Mesothelial cell of epicardium (in vitro differentiated cells): ENCODE results near the gene TCEANC2. TPM values are rescaled to one million over a fixed set of nuclear protein-coding genes. Genes with fewer than 3 reads are reported as not detected.

Source experiments
- DNase-seq, 2 experiments: peaks; one replicate each; pipeline ENCODE4 v3.0.0; 2021; ENCODE audit warnings: low spot score in 2 of 2; ENCODE audit not compliant: unreplicated experiment in 2 of 2
- H3K27ac Mint-ChIP-seq: 2 replicates; pipeline ENCODE4 v1.8.0; 2021; ENCODE audit warnings: mixed read lengths
- H3K27me3 Mint-ChIP-seq: 2 replicates; pipeline ENCODE4 v1.8.0; 2021; ENCODE audit warnings: low read depth, mixed read lengths
- H3K36me3 Mint-ChIP-seq: 2 replicates; pipeline ENCODE4 v1.8.0; 2021; ENCODE audit warnings: mixed read lengths
- H3K4me1 Mint-ChIP-seq: 2 replicates; pipeline ENCODE4 v1.8.0; 2021; ENCODE audit warnings: mixed read lengths
- H3K4me3 Mint-ChIP-seq: 2 replicates; pipeline ENCODE4 v1.8.0; 2021; ENCODE audit warnings: mild to moderate bottlenecking, moderate library complexity, mixed read lengths
- H3K9me3 Mint-ChIP-seq: 2 replicates; pipeline ENCODE4 v1.8.0; 2021; ENCODE audit warnings: mixed read lengths
- total RNA-seq: library from RNA; stranded (reverse); gene quantifications from 3 replicates; pipeline ENCODE4 v1.2.1, GENCODE V29; 2021
- TF ChIP-seq, protein P1 (sequence below): fragments of 200-600 bp; sonication (generic); IDR thresholded peaks from one replicate; pipeline ENCODE4 v1.5.0; 2021; ENCODE audit warnings: antibody characterized with exemption; ENCODE audit not compliant: unreplicated experiment

TCEANC2 gene
- total RNA-seq, 1 donor from 2014 or later = 7.8 TPM

DNA sequence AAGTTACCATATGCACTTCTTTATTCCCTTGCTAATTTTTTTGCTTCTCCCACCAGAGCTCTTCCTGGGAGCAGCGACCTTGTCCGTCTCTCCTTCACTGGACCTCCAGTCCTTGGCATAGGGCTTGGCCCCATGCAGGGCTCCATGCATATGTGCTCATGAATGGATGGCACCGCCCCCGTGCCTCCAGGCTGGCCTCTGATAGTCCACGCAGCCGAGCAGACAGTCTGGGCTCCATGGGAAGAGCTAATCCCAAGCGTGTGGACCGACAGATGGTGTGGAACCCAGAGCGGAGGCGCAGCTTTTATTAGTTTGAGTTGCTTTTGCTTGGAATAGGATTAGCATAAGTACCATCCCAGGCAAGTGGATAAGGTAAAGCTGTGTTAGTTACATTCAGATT, 57.6 kb downstream of the TCEANC2 start:
- no peak overlapping the region for H3K4me3 Mint-ChIP-seq
- no peaks in the 10 kb centered on the region for H3K36me3 Mint-ChIP-seq
- peaks cover 6% of the 10 kb centered on the region for H3K4me1 Mint-ChIP-seq
- no peaks in the 10 kb centered on the region for H3K9me3 Mint-ChIP-seq
- TF ChIP-seq, protein P1, sequence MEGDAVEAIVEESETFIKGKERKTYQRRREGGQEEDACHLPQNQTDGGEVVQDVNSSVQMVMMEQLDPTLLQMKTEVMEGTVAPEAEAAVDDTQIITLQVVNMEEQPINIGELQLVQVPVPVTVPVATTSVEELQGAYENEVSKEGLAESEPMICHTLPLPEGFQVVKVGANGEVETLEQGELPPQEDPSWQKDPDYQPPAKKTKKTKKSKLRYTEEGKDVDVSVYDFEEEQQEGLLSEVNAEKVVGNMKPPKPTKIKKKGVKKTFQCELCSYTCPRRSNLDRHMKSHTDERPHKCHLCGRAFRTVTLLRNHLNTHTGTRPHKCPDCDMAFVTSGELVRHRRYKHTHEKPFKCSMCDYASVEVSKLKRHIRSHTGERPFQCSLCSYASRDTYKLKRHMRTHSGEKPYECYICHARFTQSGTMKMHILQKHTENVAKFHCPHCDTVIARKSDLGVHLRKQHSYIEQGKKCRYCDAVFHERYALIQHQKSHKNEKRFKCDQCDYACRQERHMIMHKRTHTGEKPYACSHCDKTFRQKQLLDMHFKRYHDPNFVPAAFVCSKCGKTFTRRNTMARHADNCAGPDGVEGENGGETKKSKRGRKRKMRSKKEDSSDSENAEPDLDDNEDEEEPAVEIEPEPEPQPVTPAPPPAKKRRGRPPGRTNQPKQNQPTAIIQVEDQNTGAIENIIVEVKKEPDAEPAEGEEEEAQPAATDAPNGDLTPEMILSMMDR = no peak
- H3K27ac Mint-ChIP-seq = no peak overlapping the region
- DNase-seq = no peak
- no peaks in the 10 kb centered on the region for H3K27me3 Mint-ChIP-seq

DNA sequence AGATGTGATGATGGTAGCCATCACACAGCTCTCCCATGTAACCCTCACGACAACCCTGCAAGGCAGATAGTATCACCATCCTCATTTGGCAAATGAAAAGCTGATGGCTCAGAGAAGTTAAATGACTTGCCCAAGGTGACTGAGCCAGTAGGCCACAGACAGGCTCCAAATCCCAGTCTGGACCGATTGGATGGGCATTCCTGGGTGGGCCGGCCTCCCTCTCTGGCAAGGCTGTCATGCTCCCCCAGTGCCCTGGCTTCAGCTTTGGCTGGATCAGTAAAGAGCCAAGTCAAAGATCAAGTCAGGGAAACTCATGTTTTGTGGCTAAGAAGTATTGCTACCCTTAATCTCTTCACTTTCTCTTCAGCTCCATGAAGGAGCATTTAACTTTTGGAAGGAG, 58.2 kb downstream of the TCEANC2 start:
- peaks cover 6% of the 10 kb centered on the region for H3K4me1 Mint-ChIP-seq
- DNase-seq = no peak
- H3K36me3 Mint-ChIP-seq = no peaks in the 10 kb centered on the region
- no peaks in the 10 kb centered on the region for H3K9me3 Mint-ChIP-seq
- H3K27ac Mint-ChIP-seq = no peak overlapping the region
- H3K4me3 Mint-ChIP-seq = no peak overlapping the region
- TF ChIP-seq, protein P1 = no peak
- H3K27me3 Mint-ChIP-seq = no peaks in the 10 kb centered on the region

DNA sequence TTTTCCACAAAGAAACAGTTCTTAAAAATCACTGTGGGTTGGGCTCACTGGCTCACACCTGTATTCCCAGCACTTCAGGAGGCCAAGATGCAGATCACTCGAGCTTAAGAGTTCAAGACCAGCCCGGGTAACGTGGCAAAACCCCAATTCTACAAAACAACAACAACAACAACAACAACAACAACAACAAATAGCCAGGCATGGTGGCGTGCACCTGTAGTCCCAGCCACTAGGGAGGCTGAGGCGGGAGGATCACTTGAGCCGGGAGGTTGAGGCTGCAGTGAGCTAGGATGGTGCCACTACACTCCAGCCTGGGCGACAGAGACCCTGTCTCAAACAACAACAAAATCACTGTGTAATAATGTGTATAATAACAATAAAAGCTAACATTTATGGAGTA, 58.6 kb downstream of the TCEANC2 start:
- H3K27ac Mint-ChIP-seq = no peak overlapping the region
- TF ChIP-seq, protein P1 = no peak
- no peaks in the 10 kb centered on the region for H3K36me3 Mint-ChIP-seq
- DNase-seq = no peak
- H3K4me1 Mint-ChIP-seq = peaks cover 6% of the 10 kb centered on the region
- H3K9me3 Mint-ChIP-seq = no peaks in the 10 kb centered on the region
- no peaks in the 10 kb centered on the region for H3K27me3 Mint-ChIP-seq
- no peak overlapping the region for H3K4me3 Mint-ChIP-seq

DNA sequence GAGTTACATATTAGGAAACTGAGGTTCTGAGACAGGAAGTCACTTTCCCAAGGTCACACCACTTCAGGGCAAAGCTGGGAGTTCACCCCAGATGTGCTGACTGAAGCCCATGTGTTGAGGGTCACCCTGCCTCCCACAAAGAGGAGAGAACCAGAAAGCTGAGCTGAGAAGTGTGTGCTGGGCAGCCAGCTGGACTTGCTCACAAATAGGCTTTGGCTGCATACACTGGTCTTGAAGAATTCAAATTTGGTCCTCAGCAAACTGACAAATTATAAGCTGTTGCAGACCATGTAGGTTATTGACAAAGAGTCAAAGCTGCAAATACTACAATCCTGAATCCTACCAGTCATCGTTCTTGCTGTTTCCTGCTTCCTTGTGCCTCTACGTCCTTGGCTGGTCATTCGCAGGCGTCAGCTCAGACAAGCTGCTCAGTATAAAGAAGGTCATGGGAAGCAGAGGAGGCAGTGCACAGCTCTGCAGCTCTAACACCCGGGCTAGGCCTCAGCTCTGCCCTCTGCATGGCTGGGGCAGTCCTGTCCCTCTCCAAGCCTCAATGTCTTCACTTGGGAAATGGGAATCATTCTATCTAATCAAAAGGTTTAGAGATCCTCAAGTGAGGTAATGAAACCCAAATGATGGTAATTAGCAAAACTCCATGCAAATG, 59.4 kb downstream of the TCEANC2 start:
- TF ChIP-seq, protein P1 = no peak
- no peaks in the 10 kb centered on the region for H3K9me3 Mint-ChIP-seq
- peak in 1 of 2 experiments; percentile 10 for DNase-seq
- no peak overlapping the region for H3K27ac Mint-ChIP-seq
- no peaks in the 10 kb centered on the region for H3K27me3 Mint-ChIP-seq
- peaks cover 6% of the 10 kb centered on the region for H3K4me1 Mint-ChIP-seq
- no peaks in the 10 kb centered on the region for H3K36me3 Mint-ChIP-seq
- H3K4me3 Mint-ChIP-seq = no peak overlapping the region

DNA sequence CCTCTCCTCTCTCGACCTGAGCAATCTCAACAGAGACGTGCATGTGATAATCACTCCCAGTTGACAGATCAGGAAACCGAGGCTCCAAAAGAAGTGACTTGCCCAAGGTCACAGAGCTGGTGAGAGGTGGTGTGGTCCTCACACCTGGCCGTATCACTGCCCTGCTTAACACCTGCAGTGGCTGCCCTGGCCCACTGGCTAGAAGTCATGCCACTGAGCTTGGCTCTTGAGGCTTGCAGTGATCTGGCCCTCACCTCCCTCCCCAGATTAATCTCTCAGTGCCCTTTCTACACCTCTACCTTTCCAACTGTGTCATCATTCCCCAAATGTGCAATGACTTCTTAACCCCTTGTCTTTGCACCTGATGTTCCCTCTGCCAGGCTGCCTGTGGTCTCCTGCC, 60.6 kb downstream of the TCEANC2 start:
- no peaks in the 10 kb centered on the region for H3K36me3 Mint-ChIP-seq
- no peaks in the 10 kb centered on the region for H3K27me3 Mint-ChIP-seq
- H3K27ac Mint-ChIP-seq = no peak overlapping the region
- no peak overlapping the region for H3K4me3 Mint-ChIP-seq
- DNase-seq = no peak
- peaks cover 6% of the 10 kb centered on the region for H3K4me1 Mint-ChIP-seq
- H3K9me3 Mint-ChIP-seq = no peaks in the 10 kb centered on the region
- TF ChIP-seq, protein P1 = no peak
